Astrocyte of the hippocampus (primary cell): ENCODE results near the gene ITGB6.
A peak's percentile ranks its signal among the peaks of the same experiment; 100 is the strongest.

Experiments
- DNase-seq: peaks from one replicate; pipeline ENCODE4 v3.0.0; 2011; ENCODE audit warnings: low read depth, low spot score

The ITGB6 gene

GRCh38 chr2:160222546-160223283 is 22.6 kb upstream of the ITGB6 start:
- no peak for DNase-seq

GRCh38 chr2:160221391-160222276 is 21.6 kb upstream of the ITGB6 start:
- DNase-seq: peak; percentile 81

- DNase-seq: no peak
These were observed 20.5 kb upstream of the ITGB6 start for GRCh38 chr2:160220545-160221009.

GRCh38 chr2:160220026-160220425 is 20.0 kb upstream of the ITGB6 start:
- no peak for DNase-seq

GRCh38 chr2:160214461-160215445 is 14.7 kb upstream of the ITGB6 start:
- DNase-seq: peak; percentile 95

GRCh38 chr2:160213511-160213910 is 13.4 kb upstream of the ITGB6 start:
- DNase-seq: no peak

GRCh38 chr2:160210599-160211138 is 10.6 kb upstream of the ITGB6 start:
- peak; percentile 81 for DNase-seq

- peak; percentile 94 for DNase-seq
These were observed 9.4 kb upstream of the ITGB6 start for GRCh38 chr2:160209516-160209856.

- DNase-seq: no peak
These were observed 8.8 kb upstream of the ITGB6 start for GRCh38 chr2:160208655-160209515.

GRCh38 chr2:160207804-160208654 is 8.0 kb upstream of the ITGB6 start:
- DNase-seq: peak; percentile 98

GRCh38 chr2:160207271-160207670 is 7.2 kb upstream of the ITGB6 start:
- DNase-seq: peak; percentile 62

- DNase-seq: no peak
These were observed 6.4 kb upstream of the ITGB6 start for GRCh38 chr2:160206436-160206835.

- peak; percentile 97 for DNase-seq
These were observed 5.4 kb upstream of the ITGB6 start for GRCh38 chr2:160205505-160205904.

GRCh38 chr2:160203422-160203821 is 3.4 kb upstream of the ITGB6 start:
- no peak for DNase-seq

- no peak for DNase-seq
These were observed 2.9 kb upstream of the ITGB6 start for GRCh38 chr2:160203007-160203406.

- no peak for DNase-seq
These were observed 1.9 kb upstream of the ITGB6 start for GRCh38 chr2:160201849-160202539.

GRCh38 chr2:160200921-160201320 is 849 bp upstream of the ITGB6 start:
- no peak for DNase-seq

- no peak for DNase-seq
These were observed 1.0 kb downstream of the ITGB6 start for GRCh38 chr2:160199053-160199452.

- DNase-seq: no peak
These were observed 2.5 kb downstream of the ITGB6 start for GRCh38 chr2:160197587-160197986.
